Cardiac fibroblast (primary cell): ENCODE data around the gene CHST14.

ENCODE experiments used
- DNase-seq, 2 donors: peaks; one replicate each; pipeline versions ENCODE4 v3.0.0 to v3.0.0-alpha.2; 2010; ENCODE audit warnings: low read depth in 2 of 2
- H3K4me3 ChIP-seq, 2 donors: replicated peaks in 1 of 2; 1 replicate in 1 of 2; 2 replicates in 1 of 2; pipeline ENCODE4 v1.5.1; 2011; ENCODE audit warnings: low read depth in 2 of 2, low read length in 2 of 2, mild to moderate bottlenecking in 2 of 2, moderate library complexity in 1 of 2
- CTCF ChIP-seq: IDR thresholded peaks from one replicate; pipeline ENCODE4 v1.5.1; 2011; ENCODE audit warnings: low read depth, mild to moderate bottlenecking, low read length, inconsistent platforms

The CHST14 gene

GRCh38 chr15:40429068-40429710, 41.6 kb upstream of the CHST14 start:
- no peak for TF ChIP-seq CTCF
- no peak overlapping the region for H3K4me3 ChIP-seq
- DNase-seq, result no peak

- H3K4me3 ChIP-seq, result no peak overlapping the region
- DNase-seq, result peak in 1 of 2 donors; percentile 8
- no peak for TF ChIP-seq CTCF
Measured at GRCh38 chr15:40430271-40430805, 40.4 kb upstream of the CHST14 start.

- TF ChIP-seq CTCF, result no peak
- no peak overlapping the region for H3K4me3 ChIP-seq
- DNase-seq, result no peak
Measured at GRCh38 chr15:40435023-40435709, 35.6 kb upstream of the CHST14 start.

- no peak for DNase-seq
- no peak overlapping the region for H3K4me3 ChIP-seq
- no peak for TF ChIP-seq CTCF
Measured at GRCh38 chr15:40435710-40436089, 35.1 kb upstream of the CHST14 start.

- no peak for TF ChIP-seq CTCF
- no peak for DNase-seq
- peak overlapping the region; percentile 30 to 42 for H3K4me3 ChIP-seq
Measured at GRCh38 chr15:40436116-40436891, 34.5 kb upstream of the CHST14 start.

- no peak for TF ChIP-seq CTCF
- peak overlapping the region in 1 of 2 donors; percentile 42 for H3K4me3 ChIP-seq
- DNase-seq, result no peak
Measured at GRCh38 chr15:40436892-40437751, 33.7 kb upstream of the CHST14 start.
